NAMALWA (cell line): ENCODE results near the gene FBXL7.

ENCODE experiments used
- DNase-seq: peaks from one replicate; pipeline ENCODE4 v3.0.0-alpha.2; 2015; ENCODE audit warnings: low spot score

FBXL7 gene

DNA sequence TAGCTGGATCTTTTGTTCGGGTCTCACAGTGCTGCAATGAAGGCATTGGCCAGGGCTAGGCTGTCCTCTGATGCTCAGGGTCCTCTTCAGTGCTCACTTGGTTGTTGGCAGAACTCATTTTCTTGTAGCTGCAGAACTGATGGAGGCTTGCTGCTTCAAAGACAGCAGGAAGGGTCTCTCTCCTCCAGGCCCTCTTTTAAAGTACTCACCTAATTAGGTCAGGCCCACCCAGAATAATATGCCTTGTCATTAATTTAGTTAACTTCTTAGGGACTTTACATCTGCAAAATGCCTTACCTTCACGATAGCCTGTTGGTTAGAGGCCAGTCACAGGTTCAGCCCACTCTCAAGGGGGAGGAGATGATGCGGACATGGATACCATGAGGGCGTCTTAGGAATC is 114.7 kb downstream of the FBXL7 start:
- no peak for DNase-seq

DNA sequence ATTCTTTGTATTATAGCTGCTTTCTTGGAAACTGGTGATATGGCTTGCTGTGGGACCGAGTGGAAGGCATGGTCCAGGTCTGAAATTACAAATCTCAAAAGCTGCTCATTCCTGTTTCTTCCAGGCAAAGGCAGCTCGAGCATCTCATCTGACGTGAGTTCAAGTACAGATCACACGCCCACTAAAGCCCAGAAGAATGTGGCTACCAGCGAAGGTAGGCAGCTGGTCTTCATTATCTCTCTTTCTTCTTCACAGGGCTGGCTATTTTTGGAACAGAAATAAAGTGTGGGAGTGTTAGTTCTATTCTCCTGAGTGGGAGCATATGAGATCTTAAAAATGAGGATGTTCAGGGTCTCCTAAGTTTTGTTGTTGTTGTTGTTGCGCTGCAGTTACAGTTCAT is 115.9 kb downstream of the FBXL7 start:
- no peak for DNase-seq

DNA sequence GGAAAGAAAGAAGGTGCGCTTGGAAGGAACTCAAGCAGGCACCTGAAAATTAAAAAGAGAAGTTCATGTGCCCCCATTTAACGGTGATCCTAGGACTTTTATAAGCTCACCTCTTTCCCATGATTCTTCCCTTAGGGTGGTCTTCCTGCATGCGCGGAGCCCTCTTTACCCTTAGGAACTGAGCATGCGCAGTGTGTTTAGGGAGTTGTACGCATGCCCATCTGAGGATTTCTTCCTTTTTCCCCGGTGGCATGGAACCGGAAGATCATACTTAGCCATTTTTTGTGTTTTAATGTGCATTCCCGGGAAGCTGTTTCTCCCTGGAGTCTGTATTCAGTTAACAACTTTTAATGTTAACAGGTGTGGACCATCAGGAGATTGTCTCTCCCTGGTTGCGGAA is 119.0 kb downstream of the FBXL7 start:
- no peak for DNase-seq

DNA sequence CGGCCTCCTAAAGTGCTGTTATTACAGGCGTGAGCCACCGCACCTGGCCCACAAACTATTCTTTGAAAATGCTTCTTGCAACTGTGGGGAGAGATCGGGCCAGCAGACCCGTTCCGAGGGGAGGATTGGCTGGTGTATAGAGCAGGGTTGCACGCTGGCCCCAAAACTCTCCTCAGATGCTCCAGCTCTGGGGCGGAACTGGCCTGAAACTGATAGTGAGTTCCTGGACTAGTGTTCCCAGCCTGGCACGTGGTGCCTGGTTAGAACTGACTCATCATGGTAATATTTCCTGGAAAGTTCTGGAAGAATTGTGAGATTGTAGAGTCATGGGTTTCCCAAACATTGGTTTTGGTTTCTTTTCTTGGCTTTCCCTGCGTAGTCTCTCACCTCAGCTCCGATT is 120.5 kb downstream of the FBXL7 start:
- DNase-seq: no peak

DNA sequence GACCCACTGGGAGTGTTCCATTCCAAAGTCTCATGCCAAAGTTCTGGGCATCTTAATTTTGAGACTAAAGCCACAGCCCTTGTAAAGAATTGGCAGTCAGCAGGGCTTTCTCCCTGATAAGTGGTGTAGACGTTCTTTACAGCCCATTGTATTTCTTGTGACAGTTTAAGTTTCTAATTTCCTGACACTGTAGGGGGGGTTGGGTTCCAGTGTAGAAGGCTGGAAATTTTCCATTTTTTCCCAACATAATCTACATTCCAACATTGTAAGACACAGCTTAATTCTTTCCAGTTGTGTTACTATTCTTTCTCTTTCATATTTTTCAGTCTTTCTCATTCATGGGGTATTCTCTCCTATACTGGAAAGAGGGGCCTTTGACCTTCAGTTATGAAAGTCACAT is 121.1 kb downstream of the FBXL7 start:
- DNase-seq: no peak

DNA sequence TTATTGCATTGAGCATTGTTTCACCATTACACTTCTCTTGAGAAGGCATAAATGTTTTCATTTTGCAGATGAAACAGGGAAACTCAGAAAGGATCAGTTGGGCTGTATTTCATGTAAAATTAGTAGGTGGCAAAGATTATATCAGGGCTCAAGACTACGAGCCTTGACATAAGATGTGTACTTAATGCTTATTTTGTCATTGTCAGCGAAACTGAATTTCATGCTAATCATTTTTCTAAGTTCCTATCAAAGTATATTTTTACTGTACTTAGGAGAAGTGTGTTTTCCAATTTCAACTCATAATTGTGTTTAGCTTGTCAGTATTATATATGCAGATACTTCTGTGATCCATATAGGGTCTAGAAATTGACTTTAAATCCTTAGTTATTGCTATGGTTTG is 123.8 kb downstream of the FBXL7 start:
- DNase-seq: no peak

DNA sequence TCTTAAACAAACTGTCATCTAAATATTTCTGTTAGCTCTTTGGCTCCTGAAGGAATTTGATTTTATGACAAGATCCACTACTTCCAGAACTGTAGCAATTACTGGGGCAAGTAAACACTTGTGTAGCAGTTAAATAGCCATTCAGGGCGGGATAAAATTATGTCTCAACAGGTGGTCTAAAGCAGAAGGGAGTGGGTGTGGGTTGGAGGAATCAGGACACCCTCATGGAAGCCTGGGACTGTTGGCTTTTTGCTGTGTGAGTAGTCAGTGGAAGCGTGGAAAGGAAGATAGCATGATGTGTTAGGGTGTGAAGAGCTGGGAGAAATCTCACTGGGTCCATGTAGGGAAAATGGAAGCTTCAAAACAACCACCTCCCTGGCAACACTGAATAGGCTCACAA is 127.1 kb downstream of the FBXL7 start:
- no peak for DNase-seq

DNA sequence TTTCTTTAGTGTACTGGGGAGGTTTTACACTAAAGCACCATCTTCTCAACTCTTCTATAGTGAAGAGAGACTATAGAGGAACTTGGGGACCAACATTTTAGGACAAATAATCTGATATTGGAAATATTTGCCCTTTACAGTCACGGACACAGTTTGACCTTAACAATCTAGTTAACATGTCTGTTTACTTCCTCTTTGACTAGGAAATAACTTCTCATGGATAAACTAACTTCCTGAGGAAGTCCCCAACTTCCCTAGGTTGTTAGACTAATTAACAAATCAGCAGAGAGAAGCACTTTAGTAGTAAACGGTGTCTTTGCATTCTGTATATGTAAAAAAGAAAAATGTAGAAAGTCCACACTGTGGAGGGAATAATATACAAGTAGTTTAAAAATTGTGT is 127.7 kb downstream of the FBXL7 start:
- no peak for DNase-seq

DNA sequence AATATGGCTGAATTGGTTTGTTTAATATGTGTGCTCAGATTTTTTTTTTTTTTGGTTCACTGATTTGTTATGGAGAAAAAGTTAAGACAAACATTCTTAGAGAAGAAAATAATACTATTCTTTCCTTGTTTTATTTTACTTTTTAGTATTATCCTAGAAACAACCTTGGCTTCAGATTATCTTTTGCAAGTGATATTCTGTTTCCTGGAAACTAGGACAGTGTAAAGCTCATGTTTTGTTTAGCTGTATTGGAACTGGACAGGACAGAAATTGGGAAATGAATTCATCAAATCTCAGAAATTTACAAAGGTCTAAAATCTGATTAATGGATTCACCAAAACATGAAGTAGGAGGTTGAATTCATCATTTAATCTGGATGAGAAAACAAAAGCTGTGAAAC is 130.5 kb downstream of the FBXL7 start:
- DNase-seq: no peak

DNA sequence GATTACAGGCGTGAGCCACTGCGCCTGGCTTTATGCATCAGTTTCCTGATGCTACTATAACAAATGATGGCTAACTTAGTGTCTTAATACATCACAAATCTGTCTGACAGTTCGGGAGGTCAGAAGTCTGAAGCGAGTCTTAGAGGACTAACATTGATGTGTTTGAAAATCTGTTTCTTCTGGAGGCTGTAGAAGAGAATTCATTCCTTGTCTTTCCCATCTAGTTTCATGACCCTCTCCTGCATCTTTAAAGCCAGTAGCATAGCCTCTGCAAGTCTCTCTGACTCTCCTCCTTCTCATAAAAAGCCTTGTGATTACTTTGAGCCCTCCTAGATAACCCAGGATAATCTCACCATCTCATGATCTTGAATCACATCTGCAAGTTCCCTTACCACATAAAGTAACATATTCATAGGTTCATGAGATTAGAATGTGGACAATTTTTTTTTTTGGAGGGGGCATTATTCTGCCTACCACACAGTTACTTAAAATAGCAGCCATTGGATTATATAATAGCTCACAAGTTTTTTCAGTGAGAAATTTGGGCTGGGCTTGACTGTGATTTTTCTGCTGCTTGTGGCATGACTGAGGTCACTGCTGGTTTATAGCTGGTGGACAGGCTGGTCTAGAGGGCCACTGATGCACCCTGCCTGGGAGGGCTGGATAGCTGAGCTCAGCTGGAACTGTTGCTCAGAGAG is 134.8 kb downstream of the FBXL7 start:
- DNase-seq: no peak

DNA sequence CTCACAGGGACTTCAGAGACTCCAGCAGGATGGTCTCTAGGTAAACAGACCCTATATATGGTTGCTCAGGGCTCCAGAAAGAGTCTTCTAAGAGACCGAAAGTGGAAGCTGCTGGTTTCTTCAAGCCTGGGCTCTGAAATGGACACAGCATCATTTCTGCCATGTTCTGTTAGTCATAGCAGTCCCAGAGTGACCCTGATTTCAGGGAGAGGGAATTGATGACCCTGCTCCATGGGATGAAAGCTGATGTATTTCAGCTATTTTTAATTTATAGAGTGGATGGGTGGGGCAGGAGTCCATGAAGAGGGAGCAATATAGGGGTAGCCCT is 135.3 kb downstream of the FBXL7 start:
- no peak for DNase-seq

DNA sequence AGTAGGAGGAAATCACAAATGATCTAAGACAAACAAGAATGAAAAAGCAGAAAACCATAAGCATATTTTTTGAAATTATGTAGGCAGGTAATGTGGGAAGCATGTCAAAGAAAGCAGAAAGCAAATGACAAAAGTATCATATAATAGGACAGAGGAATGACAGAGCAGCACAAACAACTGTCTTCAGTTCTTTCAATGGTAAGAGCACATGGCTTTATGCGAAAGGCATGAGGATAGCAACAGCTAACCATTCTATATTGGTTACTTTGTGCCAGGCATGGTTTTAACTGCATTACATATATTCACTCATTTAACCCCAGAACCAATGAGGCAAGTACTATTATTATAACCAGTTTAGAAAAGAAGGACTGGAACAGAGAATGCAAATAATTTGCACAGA is 137.4 kb downstream of the FBXL7 start:
- DNase-seq: no peak

DNA sequence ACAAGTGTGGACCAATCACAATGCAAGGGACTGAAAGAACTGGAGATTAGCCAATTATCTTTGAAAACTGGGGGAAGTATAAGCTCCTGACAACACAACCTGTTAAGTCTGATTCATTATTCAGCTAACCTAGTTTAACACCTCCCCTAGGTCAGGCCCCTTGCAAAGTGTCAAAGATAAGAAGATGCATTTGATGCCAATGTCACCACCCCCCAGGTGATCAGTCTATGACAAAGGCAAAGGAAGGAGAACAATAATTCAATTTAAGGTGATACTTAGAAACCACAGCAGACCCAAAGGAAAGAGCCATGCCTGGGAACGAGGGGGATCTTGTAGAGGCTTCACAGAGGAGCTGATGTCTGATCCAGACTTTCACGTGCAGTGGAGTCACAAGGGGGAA is 137.9 kb downstream of the FBXL7 start:
- DNase-seq: no peak

DNA sequence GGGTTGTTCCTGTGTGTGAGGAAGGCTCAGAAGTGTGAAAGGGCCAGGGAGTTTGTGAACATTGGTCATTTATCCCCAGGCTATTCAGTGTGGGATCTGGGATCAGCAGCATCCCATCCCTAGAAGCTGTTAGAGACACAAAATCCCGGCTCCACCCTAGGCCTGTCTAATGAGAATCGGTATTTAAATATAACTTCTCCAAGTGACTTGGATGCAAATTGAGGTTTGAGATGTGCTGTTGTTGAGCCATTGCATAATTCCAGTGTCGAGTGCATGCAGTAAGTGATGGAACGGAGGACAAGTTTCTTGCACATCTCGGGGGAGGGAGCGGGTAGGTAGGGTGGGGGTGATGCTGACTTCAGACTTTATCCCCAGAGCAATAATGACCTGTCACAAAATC is 138.3 kb downstream of the FBXL7 start:
- no peak for DNase-seq

DNA sequence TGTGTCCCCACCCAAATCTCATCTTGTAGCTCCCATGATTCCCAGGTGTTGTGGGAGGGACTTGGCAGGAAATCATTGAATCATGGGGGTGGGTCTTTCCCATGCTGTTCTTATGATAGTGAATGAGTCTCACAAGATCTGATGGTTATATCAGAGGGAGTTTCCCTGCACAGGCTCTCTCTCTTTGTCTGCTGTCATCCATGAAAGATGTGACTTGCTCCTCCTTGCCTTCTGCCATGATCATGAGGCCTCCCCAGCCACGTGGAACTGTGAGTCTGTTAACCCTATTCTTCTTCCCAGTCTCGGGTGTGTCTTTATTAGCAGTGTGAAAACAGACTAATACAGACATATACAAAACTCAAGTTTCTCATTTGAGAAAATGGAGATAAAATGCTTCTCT is 139.3 kb downstream of the FBXL7 start:
- DNase-seq: no peak

DNA sequence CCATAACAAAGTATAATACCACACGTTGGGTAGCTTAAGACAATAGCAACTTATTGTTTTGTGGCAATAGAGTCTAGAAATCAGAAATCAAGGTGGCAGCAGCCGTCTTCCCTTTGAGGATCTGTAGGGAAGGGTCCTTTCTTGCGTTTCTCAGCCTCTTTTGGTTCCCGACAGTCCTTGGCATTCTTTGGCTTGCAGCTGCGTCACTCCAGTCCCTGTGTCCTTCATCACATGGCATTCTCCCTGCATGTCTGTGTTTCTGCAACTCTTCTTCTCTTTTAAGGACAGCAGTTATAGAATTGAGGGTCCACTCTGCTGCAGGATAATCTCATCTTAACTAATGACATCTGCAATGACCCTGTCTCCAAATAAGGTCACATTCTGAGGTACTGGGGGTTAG is 140.1 kb downstream of the FBXL7 start:
- no peak for DNase-seq

DNA sequence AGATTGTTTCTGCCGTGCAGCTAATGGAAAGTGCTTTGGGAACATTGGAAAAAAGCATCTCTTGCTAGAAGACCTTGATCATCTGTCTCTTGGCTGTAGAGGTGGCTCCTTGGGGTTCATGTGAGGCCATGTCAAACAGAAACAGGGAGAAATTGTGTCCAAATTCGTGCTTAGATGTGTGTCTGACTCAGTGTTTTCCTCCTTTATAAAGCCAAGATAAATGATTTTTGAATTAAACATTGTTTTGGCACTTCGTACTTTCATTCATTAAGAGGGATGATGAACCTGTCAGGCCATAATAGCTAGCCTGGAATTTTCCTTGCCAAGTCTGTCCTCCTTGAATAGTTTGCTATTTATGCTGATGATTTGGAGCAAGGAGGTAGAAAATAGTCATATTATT is 143.8 kb downstream of the FBXL7 start:
- DNase-seq: no peak

DNA sequence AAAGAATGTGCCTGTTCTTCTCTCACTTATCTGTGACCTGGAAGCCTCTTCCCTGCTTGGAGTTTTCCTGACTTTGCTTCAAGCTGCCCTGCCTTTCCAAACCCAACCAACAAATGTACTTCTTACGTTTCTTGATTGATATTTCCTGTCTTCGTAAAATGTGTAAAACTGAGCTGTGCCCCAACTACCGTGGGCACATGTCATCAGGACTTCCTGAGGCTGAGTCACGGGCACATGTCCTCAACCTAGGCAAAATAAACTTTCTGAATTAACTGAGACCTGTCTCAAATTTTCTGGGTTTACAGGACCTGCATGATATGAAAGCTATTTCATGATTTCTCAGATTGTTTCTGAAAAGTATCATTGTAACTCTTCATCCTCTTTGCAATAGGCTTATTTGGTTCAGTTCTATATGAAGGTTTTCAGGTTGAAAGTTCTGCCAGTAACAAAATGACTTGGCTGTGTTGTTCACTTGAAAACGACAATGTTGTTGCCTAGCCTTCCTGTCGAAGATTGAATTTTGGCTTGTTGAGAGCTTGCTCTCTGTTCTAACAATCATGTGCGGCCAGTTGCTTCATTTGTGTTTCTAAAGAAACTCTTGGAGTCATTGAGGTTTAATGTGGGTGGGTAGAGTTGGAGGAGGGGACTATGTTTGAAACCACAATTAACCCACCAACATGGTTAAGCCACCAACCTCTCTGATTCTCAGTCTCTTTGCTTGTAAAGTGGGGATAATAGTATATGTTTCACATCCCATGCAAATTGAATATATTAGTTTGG is 145.6 kb downstream of the FBXL7 start:
- no peak for DNase-seq

DNA sequence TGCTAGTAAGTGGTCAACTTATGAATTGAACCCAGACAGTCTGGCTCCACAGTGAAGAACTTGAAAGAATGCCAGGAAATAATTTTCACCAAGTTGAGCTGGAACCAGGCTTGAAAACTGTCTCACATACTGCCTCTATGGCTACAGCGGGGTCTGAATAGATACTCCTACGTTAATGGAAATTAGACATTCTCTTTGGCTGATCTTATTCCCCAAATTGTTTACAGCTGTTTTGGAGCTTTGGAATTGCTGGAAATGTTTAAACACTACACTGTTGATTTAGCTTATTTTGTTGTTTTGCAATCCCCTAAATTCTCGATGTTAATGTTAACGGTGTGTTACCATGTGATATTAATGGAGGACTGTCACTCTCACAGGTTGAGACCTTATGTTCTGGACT is 146.4 kb downstream of the FBXL7 start:
- no peak for DNase-seq

DNA sequence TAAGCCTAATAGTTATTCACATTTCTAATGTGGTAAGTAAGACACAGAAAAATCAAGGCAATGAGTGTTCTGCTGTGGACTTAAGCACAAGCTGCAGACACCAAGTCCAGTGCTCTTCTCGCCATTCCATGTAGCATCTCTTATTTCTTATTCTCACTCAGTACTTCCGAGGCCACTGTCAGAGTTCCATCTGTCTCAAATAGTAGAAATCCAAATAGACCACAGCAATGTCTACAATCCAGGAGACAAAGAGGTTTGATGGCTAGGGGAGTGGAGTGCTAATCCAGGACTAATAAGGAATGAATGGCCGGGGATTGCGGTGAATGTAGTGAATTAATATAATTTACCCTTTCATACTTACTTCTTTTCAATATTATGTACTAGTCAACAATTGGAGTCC is 147.3 kb downstream of the FBXL7 start:
- DNase-seq: no peak

DNA sequence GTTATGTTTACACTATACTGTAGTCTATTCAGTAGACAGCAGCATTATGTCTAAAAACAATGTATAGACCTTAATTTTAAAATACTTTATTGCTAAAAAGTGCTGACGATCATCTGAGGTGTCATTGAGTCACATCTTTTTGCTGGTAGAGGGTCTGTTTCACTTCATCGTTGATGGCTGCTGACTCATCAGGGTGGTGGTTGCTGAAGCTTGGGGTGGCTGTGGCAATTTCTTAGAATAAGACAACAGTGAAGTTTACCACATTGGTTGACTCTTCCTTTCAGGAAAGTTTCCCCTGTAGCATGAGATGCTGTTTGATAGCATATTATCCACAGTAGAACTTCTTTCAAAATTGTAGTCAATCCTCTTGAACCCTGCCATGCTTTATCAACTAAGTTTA is 150.3 kb downstream of the FBXL7 start:
- no peak for DNase-seq

DNA sequence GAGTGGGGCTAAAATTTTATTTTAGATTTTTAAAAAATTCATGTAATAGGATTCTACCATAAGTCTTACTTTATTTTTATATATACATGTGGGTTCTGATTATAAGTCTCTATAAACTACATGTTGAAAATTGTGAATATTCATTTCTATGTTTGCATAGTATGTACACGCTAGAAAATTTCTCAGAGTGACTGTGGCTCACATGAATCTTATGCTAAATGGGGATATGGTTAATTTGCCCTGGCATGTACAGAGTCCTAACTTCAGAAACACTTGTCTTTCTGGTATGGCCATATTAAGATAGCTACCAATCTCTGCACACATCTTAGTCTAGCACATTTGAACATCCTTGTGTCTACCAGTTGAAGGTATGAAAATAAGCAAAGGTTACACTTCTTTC is 154.8 kb downstream of the FBXL7 start:
- no peak for DNase-seq

DNA sequence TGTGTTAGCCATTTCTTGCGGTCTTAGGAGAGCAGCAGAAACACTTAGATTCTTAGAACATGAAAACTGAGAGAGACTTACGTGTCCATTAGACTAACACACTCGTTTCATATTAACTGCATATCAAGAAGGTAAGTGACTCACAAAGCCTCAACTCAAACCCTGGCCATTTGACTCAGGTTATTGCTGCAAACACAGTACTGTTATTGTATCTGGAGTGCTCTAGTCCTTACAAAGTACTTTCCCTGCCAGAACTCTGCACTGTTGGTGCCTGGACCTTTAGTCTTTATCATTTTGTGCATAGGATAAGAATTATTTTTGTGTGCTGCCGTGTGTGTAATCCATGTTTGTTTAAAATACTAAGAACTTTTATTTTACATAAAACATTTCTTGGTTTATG is 155.7 kb downstream of the FBXL7 start:
- no peak for DNase-seq

DNA sequence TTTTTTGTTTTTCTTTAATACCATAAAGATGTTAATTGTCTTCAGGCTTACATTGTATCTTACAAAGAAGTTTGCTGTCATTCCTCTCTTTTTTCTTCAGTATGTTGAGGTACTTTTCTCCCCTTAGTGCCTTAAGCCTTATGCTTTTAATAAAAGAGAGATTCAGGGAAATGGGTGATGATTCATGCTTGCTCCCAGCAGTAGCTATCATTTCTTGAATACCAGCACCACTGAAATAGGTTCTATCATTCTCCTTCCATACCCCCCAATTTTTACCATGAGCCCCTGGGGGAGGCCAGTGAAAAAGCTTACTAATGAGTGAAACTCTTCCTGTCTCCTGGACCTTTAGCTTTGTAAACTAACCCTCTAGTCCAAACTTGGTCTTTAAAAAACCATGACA is 165.0 kb downstream of the FBXL7 start:
- DNase-seq: no peak
